Activated CD8-positive, alpha-beta memory T cell treated with anti-CD3 and anti-CD28 coated beads, Interleukin-2, amount 50 U/mL, for 1 hour (primary cell): ENCODE data around the gene ADAMTS17.
"Not testable (repeated sequence)": the region's sequence is repeated elsewhere in the genome, so short reads cannot be mapped to it uniquely, and the experiment has no call there.

Experiments used
- DNase-seq: peaks from one replicate; pipeline ENCODE4 v3.0.0-alpha.2; 2020; ENCODE audit errors: extremely low read depth

Gene ADAMTS17

DNA sequence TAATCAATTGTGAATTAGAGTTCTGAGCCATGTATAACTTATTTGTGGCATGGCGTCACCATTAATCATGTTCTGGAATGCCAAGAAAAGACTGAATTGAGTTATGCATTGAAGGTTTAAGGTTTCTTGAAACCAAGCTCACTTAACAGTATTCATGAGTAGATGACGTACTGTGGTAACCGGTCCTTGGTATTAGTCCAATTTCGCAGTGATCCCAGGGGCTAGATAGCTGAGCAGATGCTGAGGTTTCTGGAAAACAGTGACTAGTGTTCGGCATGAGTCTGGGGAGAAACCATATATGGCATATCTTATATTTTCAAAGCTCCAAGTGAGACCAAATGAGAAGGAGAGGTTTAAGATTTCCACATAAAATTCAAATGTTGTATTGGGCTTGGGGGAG lies 390.3 kb downstream of the ADAMTS17 start:
- DNase-seq, result no peak

DNA sequence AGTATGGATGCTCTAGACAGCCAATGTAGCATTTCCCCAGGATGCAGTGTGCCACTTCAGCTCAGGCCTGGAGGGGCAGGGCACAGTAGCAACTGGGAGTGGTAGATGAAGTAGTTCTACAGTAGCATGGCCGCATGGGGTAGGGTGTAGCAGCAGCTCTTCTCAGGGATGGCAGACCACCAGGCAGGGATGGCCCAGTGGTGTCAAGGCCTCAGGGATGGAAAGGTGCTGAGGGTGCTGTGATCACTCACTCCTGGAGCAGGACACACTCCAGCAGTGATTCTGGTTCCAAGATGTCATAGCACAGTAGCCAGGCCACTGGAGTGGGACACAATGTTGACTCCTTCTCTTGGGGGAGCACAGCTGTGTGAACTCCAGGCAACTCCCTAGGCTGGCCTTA lies 397.6 kb downstream of the ADAMTS17 start:
- no peak for DNase-seq

DNA sequence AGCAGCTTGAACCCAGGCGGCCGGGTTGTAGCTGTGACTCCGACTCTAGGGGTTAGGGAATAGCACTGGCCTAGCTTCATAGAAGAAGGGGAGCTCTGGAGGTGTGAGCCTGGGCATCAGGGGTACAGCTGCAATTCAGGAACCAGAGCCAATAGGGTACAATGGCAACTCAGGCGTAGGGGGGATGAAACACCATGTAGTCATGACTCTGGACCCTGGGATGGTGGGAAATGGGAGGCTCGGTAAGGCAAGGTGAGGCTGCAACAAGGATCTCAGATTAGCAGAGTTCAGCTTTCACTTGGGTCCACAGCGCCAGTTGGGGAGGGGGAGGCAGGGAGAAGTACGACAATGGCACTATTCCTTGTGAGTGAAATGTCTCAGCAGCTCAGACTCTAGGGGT lies 398.3 kb downstream of the ADAMTS17 start:
- no peak for DNase-seq

DNA sequence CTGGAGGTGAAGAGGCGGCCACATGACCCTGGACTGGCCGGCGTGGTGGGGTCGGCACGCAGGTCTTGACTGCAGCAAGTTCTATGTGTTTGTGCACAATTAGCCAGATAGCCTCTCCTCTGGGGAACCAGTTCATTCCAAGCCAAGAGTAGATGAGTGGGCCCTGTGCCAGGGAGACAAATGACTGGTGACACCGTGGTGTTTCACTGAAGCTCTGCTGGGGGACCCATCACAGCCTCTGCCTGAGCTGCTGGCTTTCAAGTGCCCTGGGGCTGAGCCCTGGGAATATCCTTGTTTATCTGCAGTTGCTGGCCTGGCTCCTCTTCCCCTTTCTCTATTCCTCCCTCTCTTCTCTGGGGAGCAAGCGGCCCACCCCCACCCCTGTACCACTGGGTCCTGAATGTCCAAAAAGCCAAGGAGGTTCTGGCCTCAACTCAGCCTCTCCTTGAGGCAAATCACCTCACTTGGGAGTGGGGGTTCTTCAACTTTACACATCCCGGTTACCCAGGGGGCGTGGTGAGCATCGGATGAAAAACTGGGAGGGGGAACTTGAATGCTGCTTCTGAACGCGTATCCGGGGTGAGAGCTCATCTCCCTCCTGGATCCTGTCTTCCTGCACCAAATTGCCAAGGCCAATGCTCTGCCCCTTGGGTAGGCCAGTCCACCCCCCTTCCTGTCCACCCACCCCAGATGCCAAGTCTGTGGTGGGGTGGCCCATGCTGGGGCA lies 408.9 kb downstream of the ADAMTS17 start:
- DNase-seq, result no peak

DNA sequence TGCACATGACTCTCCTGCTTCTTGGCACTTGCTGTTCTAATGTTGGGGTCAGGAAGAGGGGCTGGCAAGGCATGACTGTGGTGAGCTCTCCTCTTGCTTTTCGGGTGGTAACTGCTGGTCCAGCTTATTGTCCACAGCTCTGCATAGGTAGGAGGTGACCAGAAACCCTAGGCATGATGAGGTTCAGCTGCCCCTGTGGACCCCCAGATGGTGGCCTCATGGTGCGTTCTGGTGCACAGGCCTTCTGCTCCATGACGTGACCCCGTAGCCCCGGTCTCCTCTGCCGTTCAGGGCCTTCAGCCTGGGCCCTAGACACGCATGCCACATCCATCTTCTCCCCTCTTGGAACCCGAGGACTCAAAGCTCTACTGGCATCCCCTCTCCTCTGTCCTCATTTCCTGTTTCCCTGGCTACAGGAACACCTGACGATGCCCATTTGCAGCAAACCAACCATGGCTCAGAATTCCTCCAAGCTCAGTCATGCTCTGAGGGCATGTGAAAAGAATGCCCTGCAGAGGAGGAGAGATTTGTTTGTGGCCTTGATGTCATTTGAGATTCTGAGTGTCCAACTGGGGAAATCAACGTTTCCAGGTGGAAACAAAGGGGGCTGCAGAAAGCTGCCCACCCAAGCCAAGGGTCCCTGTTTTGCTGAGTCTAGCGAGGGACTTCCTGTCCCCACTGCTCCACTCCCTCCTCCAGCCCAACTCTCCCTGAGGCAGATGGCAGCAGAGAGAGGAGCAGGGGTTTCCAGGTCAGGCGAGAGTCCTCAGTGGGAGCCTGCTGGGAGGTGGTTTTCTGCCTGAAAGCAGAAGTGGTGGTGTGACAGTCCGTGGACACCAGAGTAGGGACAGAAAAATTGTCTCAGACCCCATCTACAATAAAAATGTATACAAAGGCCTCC lies 409.8 kb downstream of the ADAMTS17 start:
- no peak for DNase-seq

DNA sequence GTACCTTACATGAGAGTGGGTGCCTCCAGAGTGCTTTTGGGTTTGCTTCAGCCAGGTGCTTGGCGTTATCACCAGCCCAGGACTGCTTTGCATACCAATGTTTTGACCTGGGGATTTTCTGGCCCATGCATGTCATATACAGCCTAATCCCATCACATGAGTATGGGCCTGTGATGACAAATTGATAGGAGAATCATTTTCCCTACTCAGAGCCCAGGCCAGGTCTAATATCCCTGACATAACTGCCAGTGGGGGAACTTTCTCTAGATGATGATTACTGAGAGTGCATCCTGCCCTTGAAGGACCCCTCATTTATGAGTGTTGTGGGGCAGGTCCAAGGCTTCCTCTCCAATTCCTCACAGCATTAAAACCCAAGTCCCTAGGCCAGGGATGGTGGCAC lies 411.1 kb downstream of the ADAMTS17 start:
- DNase-seq, result no peak

DNA sequence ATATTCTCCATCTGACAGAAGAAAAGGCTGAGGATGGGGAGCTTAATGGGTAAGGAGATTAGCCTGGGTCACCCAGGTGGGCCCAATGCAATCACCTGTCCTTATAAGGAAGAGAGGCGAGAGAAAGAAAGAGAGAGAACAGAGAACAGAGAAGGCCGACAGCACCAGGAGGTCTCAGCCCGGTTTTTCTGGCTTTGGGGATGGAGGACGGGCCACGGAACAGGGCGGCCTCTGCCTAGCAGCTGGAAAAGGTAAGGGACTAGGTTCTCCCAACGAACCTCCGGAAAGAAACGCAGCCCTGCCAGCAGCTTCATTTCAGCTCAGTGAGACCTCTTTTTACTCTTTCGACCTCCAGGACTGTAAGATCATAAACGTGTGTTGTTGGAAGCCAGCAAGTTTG lies 412.5 kb downstream of the ADAMTS17 start:
- DNase-seq, result no peak

DNA sequence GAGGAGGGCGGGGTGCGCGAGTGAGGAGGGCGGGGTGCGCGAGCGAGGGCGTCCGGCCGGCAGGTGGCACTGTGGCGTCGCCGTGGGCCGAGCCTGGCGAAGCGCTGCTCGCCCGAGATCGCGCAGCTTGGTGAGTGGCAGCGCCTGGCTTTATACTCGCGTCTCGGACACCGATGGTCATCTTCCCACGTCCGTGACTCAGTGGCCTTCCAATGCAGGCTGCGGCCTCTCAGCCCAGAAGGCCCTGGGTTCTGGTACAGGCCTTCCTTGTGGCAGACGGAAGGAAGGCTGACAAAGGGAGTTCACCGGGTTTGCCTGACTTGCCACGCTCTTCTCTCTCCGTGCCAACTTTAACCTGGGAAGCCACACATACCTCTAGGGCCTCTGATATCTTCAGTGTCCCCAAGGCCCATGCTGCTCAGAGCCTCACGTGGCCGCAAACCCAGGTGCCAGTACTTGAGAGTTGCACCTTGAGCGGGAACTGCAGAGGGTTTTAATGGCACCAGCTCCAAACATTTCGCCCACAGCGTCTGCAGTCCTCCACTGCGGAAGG lies 413.3 kb downstream of the ADAMTS17 start:
- peak; percentile 41 for DNase-seq

DNA sequence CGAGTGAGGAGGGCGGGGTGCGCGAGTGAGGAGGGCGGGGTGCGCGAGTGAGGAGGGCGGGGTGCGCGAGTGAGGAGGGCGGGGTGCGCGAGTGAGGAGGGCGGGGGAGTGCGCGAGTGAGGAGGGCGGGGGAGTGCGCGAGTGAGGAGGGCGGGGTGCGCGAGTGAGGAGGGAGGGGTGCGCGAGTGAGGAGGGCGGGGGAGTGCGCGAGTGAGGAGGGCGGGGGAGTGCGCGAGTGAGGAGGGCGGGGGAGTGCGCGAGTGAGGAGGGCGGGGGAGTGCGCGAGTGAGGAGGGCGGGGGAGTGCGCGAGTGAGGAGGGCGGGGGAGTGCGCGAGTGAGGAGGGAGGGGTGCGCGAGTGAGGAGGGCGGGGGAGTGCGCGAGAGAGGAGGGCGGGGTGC lies 415.2 kb downstream of the ADAMTS17 start:
- DNase-seq, result not testable (repeated sequence)

DNA sequence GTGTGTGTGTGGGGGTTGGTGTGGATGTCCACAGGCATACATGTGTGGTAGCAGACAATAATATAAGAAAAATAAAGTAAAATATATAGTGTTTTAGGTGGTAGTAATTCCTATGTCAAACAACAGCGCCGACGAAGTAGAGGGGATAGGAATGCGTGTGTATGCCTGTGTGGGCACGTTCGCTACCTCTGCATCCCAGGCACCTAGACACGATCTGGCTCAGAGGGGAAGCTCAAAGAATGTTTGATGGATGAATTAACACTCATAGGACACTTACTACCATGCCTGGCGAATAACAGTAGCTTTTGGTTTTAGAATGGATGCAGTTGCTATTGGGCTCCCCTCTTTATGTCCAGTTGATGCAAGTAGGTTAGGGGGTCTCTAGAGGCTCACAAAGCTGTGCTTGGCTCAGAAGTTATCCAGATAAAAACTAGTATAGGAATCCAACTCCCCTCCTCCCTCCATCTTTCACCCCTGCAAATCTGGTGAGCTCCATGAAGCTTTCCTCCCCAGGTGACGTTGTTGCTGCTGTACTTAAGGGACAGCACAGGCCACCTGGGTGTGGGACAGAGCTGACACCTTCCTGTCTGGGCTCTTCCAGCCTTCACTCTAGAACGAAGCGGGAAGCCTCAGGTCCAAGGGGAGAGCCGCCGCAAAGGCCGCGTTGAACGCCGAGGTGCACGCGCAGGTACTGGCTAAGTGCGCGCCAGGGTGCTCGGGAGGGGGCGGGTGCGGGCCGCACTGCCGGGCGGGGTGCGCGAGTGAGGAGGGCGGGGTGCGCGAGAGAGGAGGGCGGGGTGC lies 415.9 kb downstream of the ADAMTS17 start:
- DNase-seq, result peak; percentile 31

DNA sequence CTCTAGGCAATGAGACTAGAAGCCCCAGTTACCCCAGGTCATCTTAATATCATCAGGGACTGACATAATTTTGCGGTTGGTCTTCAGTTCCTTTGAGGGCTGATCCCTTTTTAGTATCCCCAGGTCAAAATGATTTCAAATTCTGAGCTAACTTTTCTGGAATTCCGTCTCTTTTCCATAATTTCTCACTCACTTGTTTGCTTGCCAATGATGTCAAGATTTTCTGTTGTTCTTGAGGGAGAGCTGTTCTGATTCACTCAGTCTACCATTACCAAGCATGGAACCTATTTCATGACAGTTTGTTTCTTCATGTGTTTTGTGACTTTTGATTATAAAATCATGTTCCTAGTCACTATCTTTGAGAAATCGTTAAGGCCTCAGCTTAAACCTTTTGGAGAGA lies 418.1 kb downstream of the ADAMTS17 start:
- no peak for DNase-seq
